Activated T-helper 17 cell treated with anti-CD3 and anti-CD28 coated beads, Interleukin-2, amount 50 U/mL, for 72 hours (primary cell): ENCODE results near the gene KANSL3. TPM values are rescaled to one million over a fixed set of nuclear protein-coding genes. Genes with fewer than 3 reads are reported as not detected.

Source experiments
- total RNA-seq, 2 donors: library from RNA; stranded (reverse); gene quantifications; one replicate each; pipeline ENCODE4 v1.2.3, GENCODE V29; 2022

Gene KANSL3
- total RNA-seq, 2 donors from 2014 or later = 59.5 to 59.7 TPM

Other genes starting within 250 kb of the KANSL3 start
- gene NEURL3, start 133.0 kb downstream of the KANSL3 start, total RNA-seq = 1 to 10 TPM in 1 of 2 donors, under 1 TPM in 1; 0.91 to 3.4 TPM
- gene ARID5A, start 101.6 kb downstream of the KANSL3 start, total RNA-seq = 100 to 1,000 TPM; 181 to 252 TPM
- gene FER1L5, start 4.5 kb upstream of the KANSL3 start, total RNA-seq = not detected
- gene LMAN2L, start 101.8 kb upstream of the KANSL3 start, total RNA-seq = 1 to 10 TPM; 8.2 to 8.5 TPM
- gene CNNM4, start 122.6 kb upstream of the KANSL3 start, total RNA-seq = 1 to 10 TPM; 7.5 to 8.7 TPM
- gene CNNM3, start 178.0 kb upstream of the KANSL3 start, total RNA-seq = 10 to 100 TPM; 17.9 to 22.0 TPM
- gene ANKRD23, start 205.7 kb upstream of the KANSL3 start, total RNA-seq = 10 to 100 TPM in 1 of 2 donors, 1 to 10 TPM in 1; 6.8 to 11.7 TPM
- 10 to 100 TPM; 25.2 to 52.3 TPM for gene ANKRD39, start 219.7 kb upstream of the KANSL3 start, total RNA-seq
- gene SEMA4C, start 231.8 kb upstream of the KANSL3 start, total RNA-seq = 1 to 10 TPM; 8.3 to 9.6 TPM